Measurements from ENCODE around the gene FAS.
"Not testable (repeated sequence)": the region's sequence is repeated elsewhere in the genome, so short reads cannot be mapped to it uniquely, and the experiment has no call there.

FAS gene

DNA sequence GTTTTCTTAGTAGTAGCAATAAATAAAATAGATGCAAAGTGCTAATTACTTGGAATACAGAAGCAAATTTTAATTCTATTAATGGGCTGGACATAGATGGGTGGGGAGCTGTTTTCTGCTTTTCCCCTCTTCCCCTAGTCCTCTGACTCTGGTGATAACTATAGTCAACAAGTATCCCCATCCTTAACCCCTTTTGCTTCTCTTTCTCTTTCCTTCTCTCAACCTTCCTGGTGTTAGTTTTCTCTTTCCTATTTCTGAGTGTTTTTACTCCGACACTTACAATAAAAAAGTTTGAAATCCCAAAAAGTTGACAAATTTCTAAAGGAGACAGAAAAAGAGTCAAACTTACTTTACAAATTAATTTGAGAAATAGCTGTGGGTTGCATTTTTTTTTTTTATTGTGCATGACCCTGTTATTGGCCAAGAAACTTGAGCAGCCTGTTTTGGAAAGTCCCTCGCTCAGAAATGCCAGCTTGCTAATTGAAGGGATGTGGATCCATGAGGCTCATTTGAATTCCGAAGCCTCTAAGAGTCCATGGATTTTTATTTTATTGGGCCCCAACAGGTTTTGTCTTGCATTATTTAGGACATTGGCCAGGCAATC, 2.4 kb downstream of the FAS start:
- DNase-seq (ENCODE audit: low read depth in 2 of 2, low spot score in 1 of 2), result no peak

DNA sequence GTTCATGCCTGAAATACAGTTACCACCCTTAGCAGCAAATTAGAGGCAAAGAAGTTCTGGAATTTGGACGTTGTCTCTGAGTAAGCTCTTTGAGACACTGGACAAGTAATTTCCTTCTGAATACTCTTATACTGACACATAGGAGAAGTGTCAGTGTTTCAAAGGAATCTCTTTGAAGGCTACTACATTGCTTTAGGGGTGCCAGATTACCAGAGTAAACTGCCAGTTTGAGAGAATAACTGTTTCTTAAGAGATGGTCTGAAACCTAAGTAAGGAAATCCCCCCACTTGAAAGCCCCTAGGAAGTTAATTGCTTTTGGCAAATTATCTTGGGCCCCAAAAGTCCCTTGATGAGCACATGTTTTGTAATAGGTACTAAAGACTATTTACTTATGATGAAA, 3.4 kb downstream of the FAS start:
- no peak for DNase-seq (ENCODE audit: low read depth in 2 of 2, low spot score in 1 of 2)

DNA sequence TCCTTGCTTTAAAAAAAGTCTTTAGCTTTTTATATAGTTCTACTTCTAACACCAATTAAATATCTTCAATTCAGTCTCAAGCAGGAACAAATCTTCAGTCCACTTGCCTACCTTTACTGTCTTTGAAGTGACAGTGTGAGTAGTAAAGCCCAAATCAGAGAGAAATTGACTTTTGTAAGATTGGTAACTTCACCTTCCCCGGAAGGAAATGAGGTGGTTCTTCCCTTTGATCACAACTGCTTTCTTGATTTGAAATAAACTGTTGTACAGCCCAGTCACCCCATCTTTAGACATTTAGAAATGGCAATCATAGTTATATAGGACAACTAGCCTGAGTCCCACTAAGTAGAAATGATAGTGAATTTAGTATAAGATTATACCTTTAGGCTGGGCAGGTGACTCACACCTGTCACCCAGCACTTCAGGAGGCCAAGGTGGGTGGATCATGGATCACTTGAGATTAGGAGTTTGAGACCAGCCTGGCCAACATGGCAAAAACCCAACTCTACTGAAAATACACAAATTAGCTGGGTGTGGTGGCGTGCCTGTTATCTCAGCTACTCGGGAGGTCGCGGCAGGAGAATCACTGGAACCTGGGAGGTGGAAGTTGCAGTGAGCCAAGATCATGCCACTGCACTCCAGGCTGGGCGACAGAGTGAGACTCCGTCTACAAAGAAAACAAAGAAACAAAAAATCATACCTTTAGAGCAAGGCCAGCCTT, 4.7 kb downstream of the FAS start:
- no peak for DNase-seq (ENCODE audit: low read depth in 2 of 2, low spot score in 1 of 2)

DNA sequence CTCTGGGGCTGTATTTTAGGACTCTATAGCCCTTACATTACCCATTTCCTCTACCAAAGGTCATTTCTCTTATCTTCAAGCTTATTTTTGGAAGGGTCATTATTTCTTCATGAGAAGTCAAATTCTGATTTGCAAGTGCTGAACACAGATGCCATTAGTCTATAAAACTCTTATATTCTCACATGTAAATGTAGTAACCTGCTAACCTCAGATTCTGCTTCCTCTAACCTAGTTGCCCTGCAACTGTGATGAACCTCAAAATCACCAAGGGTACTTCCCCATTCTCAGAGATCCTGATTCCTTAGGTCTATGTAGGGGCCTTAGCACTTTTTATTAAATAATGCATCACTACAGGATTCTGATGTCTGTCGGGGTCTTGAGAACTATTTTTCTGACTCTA, 6.3 kb downstream of the FAS start:
- no peak for DNase-seq (ENCODE audit: low read depth in 2 of 2, low spot score in 1 of 2)

DNA sequence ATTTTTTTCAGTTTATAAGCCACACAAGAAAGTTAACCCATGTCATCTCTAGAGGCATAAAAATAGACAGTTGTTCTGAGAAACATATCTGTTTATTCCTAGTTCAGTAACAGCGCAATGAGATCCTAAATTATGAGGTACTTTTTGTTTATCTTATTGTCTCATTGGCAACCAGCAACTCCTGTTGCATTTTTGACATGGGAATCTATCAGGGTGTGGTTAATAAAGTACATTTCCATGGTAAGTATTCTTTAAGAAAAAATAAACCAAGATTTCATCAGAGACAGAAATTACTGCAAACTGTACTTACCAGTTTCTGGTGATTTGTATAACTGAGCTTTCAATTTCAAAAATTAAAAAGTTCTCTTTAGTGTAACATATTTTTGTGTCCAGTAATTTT, 9.0 kb downstream of the FAS start:
- no peak for DNase-seq (ENCODE audit: low read depth in 2 of 2, low spot score in 1 of 2)

DNA sequence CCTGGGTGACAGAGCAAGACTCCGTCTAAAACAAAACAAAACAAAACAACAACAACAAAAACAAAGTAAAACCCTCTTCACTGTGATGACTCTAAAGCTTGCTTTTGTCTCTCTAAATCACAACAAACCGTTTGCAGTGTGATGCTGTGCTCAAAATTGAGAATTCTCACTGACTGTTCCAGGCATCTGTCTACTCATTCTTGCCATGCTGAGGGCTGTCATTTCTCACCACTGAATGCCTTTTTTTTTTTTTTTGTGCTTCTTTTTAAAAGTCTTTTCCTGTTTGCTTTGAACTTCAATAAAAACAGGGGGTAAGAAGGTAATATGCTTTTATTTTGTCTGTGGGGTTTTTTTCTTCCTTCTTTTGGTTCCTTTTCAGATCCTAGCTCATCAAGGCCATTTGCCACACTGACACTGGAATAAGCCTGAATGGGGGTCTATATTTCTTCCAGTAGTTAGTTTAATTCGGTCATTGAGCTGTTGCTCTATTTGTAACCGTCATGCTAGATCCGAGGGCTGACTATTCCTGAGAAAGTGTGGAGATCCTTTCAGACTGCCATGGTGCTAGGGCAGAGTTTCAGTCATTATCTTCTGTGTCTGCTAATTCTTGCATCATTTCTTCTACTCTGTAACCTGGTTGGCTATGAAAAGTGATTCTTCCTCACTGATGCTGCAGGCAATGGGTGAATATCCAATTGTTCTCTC, 10.6 kb downstream of the FAS start:
- DNase-seq (ENCODE audit: low read depth in 2 of 2, low spot score in 1 of 2), result no peak

DNA sequence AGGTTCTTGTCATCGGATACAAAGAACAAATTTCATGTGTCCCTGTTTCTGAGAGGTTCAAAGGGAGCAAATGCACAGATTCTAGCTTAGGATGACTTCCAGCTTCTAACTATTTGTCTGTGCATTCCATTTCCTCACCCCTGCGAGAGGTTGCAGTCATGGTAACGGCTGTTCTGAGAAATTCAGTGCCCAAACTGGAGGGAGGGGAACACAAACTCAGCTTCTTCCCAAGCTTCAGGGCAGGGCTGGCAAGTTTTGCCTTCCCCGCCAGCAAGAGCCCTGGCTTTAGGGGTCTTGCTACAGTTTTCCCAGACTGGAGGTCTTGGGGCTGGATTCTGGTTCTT, 11.1 kb downstream of the FAS start:
- no peak for DNase-seq (ENCODE audit: low read depth in 2 of 2, low spot score in 1 of 2)

DNA sequence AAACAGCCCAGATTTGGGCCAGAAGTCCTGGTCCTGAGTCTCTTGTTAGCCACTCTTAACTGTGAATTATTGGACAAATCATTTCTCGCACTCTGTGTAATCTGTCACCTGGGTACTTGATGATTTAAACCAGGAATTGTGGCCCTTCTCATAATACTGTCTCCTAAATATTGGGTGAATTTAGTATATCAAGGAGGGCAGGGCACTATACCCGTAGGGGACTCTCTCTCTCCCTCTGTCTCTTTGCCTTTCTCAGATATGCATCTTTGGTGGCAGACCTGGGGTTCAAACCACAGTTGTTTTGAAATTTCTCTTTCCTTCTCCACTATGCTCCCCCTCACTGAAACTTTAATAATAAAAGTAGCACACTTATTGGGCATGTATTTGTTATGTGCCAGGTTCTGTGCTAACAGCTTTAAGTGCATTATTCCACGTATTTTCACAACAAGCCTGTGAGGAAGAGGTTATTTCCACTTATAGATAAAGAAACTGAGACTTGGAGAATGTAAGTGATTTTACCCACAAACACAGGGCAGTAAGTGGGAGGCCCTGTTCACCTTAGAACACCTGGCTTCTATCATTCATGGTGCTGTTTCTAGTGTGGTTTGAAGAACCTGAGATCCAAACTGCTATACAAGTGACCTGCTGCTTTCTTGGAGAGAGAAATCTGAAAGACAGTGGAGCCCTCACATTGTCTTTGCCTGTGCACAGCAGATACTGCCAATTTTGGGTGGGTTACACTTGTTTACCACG, 11.8 kb downstream of the FAS start:
- no peak for DNase-seq (ENCODE audit: low read depth in 2 of 2, low spot score in 1 of 2)

DNA sequence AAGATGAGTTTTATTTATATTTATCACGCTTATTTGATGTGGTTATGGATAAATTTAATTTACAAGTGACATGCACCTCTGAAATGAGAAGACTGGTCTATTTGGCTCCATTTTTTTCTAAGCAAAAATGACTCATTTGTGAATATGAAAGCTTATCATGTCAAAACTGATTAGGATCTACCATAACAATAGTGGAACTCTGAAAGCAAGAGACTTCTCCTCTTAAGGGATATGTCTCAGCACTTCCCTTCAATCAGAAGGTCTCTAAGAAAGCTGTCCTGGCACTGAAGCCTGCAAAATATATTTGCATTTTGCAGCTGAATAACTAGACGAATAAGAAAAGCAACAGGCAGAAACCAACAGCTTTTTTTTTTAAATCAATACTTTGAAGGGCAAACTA, 12.7 kb downstream of the FAS start:
- DNase-seq (ENCODE audit: low read depth in 2 of 2, low spot score in 1 of 2), result no peak

DNA sequence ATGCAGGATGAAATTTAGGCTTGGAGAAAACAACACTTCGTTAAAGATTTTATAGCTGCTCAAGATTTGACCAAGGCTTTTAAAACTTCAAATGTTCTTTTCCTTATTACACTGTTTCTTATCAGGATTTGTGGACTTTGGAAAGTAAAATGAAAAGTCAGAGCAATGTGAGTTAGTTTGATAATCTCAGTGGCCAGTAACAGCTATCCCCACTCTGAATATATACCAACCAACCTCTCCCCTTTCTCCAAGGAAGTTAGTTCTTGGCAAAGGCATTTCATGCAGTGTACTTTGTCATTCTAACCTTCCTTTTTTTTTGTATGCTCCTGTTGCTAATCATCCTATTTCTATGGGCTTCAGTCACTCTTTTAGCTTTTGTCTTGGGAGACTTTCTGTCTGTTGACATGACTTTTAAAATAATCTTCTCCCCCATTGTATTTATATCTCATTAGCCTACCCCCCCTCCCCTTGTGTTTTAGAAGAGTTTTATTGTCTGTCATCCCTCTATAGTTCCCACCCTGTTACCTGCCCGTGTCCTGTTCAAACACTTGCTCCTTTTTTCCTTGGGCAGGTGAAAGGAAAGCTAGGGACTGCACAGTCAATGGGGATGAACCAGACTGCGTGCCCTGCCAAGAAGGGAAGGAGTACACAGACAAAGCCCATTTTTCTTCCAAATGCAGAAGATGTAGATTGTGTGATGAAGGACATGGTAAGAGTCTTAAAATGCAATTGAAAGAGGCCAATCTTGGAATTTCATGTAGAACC, 16.7 kb downstream of the FAS start:
- no peak for DNase-seq (ENCODE audit: low read depth in 2 of 2, low spot score in 1 of 2)

DNA sequence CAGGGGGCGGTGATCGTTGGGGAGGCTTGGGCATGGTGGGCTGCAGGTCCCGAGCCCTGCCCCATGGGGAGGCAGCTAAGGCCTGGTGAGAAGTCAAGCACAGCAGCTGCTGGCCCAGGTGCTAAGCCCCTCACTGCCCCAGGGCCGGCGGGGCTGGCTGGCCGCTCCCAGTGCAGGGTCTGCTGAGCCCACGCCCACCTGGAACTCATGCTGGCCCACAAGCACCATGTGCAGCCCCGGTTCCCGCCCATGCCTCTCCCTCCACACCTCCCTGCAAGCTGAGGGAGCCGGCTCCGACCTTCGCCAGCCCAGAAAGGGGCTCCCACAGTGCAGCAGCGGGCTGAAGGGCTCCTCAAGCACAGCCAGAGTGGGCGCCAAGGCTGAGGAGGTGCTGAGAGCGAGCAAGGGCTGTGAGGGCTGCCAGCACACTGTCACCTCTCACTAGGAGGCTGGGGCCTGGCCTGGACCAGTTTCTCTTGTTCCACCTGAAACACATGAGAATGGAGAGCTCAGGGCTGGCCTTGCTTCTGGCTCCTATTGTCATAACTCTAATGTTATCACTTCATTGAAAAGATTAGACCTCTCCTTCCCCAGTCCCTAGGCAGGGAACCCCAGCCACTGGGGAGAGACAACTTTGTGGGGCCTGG, 28.2 kb downstream of the FAS start:
- not testable (repeated sequence) for DNase-seq (ENCODE audit: low read depth in 2 of 2, low spot score in 1 of 2)

DNA sequence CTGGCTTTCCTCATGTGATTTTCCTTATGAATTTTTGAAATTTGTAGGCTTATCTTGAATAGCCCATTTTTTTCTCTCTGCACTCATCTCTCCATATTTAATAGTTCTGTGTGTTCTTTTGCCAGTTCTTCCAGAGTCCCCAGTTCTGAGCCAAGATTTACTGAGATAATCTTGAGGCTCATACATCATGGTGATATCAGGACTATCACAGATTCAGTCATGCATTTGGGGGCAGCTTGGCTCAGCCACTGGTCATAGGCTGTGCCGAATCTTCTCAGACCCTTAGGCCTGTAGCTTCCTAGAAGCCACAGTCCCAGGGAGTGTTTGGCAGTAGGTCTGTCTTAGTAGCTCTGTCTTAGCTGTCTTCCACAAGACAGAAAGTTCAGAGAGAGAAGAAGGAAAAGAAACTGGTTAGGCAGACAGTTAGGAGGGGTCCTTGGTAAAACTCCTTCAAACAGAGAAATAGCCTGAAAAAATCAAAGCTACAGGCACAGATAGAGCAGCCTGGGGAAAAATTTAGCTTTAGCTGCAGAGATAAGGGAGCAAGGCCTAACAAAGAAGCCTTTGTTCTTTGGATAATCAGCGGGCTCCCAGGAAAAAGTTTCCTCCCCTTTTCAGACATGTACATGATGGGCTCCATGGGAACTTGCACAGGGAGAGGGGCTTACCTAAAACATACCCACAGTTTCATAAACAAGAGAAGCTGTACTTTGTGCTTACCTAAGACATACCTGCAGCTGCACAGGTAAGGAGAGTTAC, 29.1 kb downstream of the FAS start:
- DNase-seq (ENCODE audit: low read depth in 2 of 2, low spot score in 1 of 2), result no peak

DNA sequence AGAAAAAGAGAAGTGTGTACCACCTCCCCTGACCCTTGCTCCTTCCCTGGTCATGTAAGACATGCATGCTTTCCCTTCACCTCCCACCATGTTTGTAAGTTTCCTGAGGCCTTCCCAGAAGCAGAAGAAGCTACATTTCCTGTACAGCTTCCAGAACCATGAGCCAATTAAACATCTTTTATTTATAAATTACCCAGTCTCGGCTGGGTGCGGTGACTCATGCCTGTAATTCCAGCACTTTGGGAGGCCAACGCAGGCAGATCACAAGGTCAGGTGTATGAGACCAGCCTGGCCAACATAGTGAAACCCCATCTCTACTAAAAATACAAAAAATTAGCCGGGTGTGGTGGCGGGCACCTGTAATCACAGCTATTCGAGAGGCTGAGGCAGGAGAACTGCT, 30.9 kb downstream of the FAS start:
- DNase-seq (ENCODE audit: low read depth in 2 of 2, low spot score in 1 of 2), result not testable (repeated sequence)

DNA sequence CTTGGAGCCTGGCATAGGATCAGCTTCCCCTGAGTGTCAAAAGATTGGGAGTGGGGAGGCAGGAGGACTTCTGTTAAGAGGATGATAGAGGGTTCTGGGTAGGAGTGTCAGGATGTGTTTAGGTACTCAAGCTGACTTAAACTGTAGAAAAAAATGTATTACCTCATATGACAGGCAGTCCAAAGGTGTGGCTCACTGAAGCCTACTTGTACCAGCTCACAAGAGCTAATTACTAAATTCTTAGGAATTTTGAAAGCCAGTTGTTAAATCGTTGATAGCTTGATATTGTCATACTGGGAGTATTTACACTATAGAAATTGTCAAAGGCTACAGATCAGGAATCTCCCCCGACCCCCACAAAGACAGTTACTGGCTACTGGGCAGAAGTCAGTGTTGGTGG, 32.1 kb downstream of the FAS start:
- no peak for DNase-seq (ENCODE audit: low read depth in 2 of 2, low spot score in 1 of 2)

DNA sequence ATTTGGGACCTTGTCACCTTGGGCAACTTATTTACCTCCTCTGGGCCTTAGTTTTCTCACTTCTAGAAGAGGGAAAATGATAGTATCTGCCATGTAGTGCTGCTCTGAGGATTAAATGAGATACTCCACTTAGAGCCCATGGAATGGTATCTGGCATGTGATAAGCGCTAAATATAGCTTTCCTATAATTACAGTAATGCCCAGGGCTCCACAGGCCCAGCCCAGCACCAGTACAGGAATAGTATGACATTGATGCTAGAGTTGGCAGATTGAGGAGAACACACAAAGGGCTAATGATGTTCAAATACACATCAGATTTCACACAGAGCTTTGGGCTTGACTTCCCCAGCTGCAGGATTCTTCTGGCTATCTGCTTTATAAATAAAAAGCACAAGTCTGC, 34.9 kb downstream of the FAS start:
- no peak for DNase-seq (ENCODE audit: low read depth in 2 of 2, low spot score in 1 of 2)

DNA sequence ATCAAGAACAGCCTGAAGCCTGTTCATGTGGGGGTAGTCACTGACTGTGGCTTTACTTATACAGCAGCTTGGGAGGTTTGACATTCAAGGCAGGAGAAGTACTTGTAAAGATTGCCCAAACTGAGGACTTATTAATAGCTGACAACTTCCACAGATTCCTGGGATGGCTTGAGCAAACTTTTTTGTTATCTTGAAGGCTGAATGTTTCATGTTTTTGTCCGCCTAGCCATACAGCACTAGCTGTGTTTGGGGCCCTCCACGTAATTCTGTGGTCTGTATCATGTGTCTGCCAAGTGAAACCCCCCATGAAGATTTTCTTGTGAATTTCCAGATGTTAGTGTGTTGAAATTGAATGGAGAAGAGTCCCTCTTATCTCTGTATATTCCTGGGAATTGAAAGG, 38.6 kb downstream of the FAS start:
- DNase-seq (ENCODE audit: low read depth in 2 of 2, low spot score in 1 of 2), result no peak

DNA sequence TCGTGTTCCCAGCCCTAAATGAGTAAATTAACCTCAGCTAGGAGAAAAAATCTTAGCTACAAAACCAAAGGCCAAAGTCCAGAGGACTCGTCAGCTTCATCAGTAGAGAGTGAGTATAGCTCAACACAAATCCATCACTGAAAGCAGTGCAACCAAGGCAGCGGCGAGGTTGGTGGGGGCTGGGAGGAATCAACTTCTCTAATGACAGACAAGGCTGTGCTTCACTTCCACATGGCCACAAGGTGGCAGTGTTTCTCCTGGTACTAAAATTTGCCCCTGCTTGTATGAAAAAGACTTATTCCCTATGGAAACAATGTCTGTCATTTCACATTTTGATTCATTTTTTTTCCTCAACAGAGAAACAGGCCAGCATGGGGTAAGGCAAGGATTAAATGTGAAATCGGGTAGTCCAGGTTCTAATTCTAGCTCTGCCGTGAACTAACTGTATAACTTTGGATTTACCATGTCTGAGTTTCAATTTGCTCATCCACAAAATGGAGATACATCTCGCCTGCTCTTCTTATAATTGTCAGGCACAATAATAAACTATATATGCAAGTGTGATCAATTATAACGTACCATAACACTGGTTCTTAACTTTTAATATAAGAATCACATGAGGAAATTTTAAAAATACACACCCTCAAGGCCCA, 39.3 kb downstream of the FAS start:
- peak; percentile 33 to 55 for DNase-seq (ENCODE audit: low read depth in 2 of 2, low spot score in 1 of 2)

DNA sequence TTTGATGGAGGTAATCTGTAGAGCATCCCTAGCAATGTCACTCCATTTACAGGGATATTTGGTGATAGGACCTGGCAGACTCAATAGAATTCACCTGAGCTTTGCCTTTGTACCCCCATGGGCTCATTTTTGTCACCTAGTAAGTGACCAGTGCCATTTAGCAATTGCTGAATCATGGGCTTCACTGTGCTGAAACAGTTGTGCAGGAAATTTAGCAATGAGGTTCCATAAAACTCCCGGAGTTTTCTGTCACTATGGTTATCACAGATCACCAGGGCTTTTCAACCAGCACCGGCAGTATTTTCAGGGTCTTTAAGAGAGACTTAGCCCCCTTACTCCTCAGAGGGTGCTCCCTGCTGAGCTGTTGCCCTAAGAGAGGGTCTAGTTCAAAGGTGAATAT, 40.2 kb downstream of the FAS start:
- DNase-seq (ENCODE audit: low read depth in 2 of 2, low spot score in 1 of 2), result no peak

DNA sequence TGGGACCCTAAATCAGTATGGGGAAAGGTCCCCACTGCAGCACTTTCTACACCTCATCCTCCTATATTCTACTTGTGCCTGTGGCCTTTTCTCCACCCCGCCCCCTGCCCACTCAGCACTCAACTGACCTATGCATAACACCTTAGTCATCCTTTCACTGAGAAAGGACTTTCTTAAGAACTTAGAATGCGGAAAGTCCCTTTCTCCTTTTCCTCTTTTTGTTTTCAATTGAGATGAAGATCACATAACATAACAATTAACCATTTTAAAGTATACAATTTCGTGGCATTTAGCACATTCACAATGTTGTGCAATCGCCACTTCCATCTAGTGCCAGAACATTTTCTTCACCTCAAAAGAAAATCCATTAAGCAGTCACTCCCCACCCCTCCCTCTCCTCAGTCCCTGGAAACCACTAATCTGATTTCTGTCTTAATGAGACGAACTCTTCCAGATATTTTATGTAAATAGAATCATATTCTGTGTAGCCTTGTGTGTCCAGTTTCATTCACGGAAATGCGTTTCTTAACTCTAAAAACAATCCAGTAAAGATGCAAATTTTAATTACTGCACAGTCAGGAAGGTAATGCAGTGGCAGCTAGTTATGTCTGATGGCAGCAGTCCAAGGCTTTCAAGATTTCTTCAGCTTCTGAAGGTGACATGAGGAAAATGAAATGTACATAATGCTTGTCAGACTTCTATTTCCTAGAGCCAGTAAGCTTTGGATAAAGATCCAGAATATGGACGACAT, 41.7 kb downstream of the FAS start:
- peak in 1 of 2 donors; percentile 20 for DNase-seq (ENCODE audit: low read depth in 2 of 2, low spot score in 1 of 2)

All from stimulated activated CD8-positive, alpha-beta memory T cell treated with anti-CD3 and anti-CD28 coated beads, Interleukin-4, amount 100 ng/mL, for 4 hours (primary cell).